Dendritic cell treated with granulocyte-macrophage colony-stimulating factor and Interleukin-4, amounts not matched to agents 40 ng/mL and 50 ng/mL, for 4 days (primary cell): ENCODE data around the gene CHAMP1.

ENCODE experiments used
- H3K27ac Mint-ChIP-seq: one replicate; pipeline ENCODE4 v1.8.0; 2022; ENCODE audit warnings: mild to moderate bottlenecking, mixed read lengths
- H3K27me3 Mint-ChIP-seq: one replicate; pipeline ENCODE4 v1.8.0; 2022; ENCODE audit warnings: mild to moderate bottlenecking, mixed read lengths
- H3K36me3 Mint-ChIP-seq: one replicate; pipeline ENCODE4 v1.8.0; 2022; ENCODE audit warnings: low read depth, mixed read lengths
- H3K4me1 Mint-ChIP-seq: one replicate; pipeline ENCODE4 v1.8.0; 2022; ENCODE audit warnings: low read depth, mixed read lengths
- H3K4me3 Mint-ChIP-seq: one replicate; pipeline ENCODE4 v1.8.0; 2022; ENCODE audit warnings: mild to moderate bottlenecking, moderate library complexity, mixed read lengths
- H3K9me3 Mint-ChIP-seq: one replicate; pipeline ENCODE4 v1.8.0; 2022; ENCODE audit warnings: mixed read lengths
- intact Hi-C: fragments of 100-400 bp; cut with micrococcal nuclease; formaldehyde crosslinking; loops from one replicate; pipeline ENCODE4 v1.15.0; 2022

The CHAMP1 gene, protein sequence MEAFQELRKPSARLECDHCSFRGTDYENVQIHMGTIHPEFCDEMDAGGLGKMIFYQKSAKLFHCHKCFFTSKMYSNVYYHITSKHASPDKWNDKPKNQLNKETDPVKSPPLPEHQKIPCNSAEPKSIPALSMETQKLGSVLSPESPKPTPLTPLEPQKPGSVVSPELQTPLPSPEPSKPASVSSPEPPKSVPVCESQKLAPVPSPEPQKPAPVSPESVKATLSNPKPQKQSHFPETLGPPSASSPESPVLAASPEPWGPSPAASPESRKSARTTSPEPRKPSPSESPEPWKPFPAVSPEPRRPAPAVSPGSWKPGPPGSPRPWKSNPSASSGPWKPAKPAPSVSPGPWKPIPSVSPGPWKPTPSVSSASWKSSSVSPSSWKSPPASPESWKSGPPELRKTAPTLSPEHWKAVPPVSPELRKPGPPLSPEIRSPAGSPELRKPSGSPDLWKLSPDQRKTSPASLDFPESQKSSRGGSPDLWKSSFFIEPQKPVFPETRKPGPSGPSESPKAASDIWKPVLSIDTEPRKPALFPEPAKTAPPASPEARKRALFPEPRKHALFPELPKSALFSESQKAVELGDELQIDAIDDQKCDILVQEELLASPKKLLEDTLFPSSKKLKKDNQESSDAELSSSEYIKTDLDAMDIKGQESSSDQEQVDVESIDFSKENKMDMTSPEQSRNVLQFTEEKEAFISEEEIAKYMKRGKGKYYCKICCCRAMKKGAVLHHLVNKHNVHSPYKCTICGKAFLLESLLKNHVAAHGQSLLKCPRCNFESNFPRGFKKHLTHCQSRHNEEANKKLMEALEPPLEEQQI

GRCh38 chr13:114314074-114314912, at the start of gene CHAMP1:
CHAMP1 (plus strand) TSS chr13:114314503; CDS start chr13:114323843, 9,340 bp downstream.
- Mint-ChIP-seq H3K4me1 (peaks cover 49% of the 10 kb centered on the region), H3K27me3 (no peaks in the 10 kb centered on the region), H3K36me3 (peaks cover 15% of the 10 kb centered on the region), H3K4me3 (peak within 1 kb of the TSS; percentile 80), H3K27ac (peak within 1 kb of the TSS; percentile 97), H3K9me3 (no peaks in the 10 kb centered on the region)
- intact Hi-C loops: loop anchor here (1.0 kb wide), 1 partner anchor 33 kb away; the partner anchor contains the start of gene UPF3A

DNA sequence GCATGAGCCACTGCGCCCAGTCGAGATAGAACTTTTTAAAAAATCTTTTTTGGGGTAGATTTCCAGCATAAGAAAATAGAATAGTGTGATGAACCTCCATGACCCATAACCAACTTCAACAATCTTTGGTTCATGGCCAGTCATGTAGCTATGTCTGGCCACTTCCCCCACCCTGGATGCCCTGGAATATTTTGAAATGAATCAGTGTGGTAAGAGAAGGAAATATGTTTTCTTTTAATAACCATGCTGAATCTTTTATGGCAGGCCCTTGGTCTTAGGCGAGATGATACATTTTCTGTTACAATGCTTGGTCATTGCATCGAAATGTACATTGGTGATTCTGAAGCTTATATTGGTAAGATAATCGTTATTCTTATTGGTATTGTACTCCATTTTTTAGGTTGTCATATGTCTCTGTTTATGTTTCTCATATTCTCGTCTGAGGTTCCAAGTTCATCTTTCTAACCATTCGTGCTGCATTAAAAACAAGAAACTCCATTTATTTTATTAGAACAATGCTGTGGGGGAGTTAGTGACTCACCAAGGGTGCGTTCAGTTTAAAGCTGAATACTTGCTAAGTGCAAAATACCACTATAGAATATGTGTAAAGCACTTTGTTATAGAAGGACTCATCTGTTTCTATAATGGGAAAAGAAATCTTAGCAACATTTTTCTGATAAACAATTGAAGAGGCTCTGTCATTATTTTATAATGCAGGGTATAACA, 49.3 kb upstream of the CHAMP1 start:
- Mint-ChIP-seq H3K36me3 (peaks cover 97% of the 10 kb centered on the region), H3K4me3 (no peak overlapping the region), H3K27ac (no peak overlapping the region), H3K27me3 (no peaks in the 10 kb centered on the region), H3K4me1 (no peaks in the 10 kb centered on the region), H3K9me3 (no peaks in the 10 kb centered on the region)
- intact Hi-C loops: no loop called here

DNA sequence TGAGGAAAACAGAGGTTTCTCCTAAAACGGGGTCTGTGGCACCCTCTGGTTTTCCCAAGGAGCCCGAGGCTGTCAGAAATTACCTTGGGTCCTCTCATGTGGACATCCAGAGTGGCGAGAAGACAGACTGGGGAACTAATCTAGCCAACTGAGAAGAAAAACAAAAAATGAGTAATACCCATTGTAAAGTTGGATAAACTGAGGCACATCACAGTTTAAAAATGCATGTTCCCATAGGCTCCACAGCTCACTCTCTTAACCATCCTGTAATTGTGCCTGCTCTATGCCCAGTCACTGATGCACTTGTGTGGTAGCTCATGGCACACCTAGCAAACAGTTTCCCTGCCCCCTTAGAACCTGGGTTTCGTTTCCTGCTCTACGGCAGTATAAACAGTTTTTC, 48.1 kb upstream of the CHAMP1 start:
- no peaks in the 10 kb centered on the region for H3K27me3 Mint-ChIP-seq
- H3K36me3 Mint-ChIP-seq: peaks cover 96% of the 10 kb centered on the region
- no peak overlapping the region for H3K27ac Mint-ChIP-seq
- no peaks in the 10 kb centered on the region for H3K4me1 Mint-ChIP-seq
- intact Hi-C loops: no loop called here
- H3K4me3 Mint-ChIP-seq: no peak overlapping the region
- H3K9me3 Mint-ChIP-seq: no peaks in the 10 kb centered on the region

DNA sequence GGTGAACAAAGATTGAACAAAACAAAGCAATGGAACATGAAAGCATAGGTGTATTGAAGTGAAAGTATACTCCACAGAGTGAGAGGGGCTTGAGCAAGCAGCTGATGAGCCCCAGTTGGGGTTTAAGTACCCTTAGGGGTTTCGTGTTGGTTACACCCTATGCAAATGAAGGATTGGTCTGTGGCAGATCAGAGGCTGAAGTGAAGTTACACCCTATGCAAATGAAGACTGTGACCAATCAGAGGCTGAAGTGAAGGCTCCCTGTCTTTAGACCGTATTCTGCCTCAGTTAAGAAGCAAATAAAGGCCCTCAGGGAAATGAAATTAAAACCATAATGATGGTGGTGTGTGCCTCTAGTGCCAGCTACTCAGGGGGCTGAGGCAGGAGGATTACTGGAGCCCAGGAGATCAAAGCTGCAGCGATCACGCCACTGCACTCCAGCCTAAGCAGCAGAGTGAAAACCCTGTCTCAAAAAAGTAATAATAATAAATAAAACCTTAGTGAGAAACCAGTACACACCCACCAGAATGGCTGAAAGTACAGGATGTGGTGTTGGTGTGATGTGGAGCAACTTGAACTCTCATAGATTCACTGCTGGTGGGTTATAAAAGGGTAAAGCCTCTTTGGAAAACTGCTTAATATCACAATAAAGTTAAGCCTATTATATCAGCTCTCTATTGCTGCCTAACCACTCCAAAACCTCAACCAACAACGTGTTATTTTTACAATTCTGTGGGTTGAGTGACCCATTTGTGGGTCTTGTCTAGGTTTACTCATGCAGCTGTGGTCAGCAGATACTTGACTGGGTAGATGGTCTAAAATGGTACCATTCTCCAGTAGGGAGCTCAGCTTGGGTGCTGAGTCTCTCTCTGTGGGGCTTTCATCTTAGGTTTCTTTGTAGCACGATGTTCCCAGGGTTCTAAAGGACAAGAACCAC, 45.7 kb upstream of the CHAMP1 start:
- Mint-ChIP-seq H3K4me3 (no peak overlapping the region), H3K27ac (no peak overlapping the region), H3K4me1 (peaks cover 9% of the 10 kb centered on the region), H3K9me3 (no peaks in the 10 kb centered on the region), H3K27me3 (no peaks in the 10 kb centered on the region), H3K36me3 (peaks cover 95% of the 10 kb centered on the region)
- intact Hi-C loops: no loop called here

DNA sequence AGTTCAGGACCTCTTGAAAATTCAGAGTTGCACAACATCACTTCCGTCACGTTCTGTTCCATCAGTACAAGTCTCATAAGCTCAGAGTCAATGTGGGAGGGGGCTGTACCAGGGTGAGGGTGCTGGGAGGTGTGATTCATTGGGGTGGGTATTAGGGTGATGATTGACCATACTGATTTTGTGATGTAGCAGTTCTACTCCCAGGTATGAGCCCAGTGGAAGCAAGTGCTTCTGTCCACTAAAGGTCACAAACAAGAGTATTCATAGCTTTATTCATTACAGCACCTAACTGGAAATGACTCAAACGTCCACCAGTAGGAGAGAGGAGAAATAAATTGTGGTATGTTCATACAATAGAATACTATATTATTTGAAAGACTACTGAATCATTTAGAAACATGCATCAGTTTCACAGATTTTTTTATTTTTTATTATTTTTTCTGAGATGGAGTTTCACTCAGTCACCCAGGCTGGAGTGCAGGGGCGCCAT, 45.0 kb upstream of the CHAMP1 start:
- H3K4me3 Mint-ChIP-seq: no peak overlapping the region
- peaks cover 95% of the 10 kb centered on the region for H3K36me3 Mint-ChIP-seq
- H3K27me3 Mint-ChIP-seq: no peaks in the 10 kb centered on the region
- H3K9me3 Mint-ChIP-seq: no peaks in the 10 kb centered on the region
- H3K4me1 Mint-ChIP-seq: peaks cover 12% of the 10 kb centered on the region
- no peak overlapping the region for H3K27ac Mint-ChIP-seq
- intact Hi-C loops: no loop called here

DNA sequence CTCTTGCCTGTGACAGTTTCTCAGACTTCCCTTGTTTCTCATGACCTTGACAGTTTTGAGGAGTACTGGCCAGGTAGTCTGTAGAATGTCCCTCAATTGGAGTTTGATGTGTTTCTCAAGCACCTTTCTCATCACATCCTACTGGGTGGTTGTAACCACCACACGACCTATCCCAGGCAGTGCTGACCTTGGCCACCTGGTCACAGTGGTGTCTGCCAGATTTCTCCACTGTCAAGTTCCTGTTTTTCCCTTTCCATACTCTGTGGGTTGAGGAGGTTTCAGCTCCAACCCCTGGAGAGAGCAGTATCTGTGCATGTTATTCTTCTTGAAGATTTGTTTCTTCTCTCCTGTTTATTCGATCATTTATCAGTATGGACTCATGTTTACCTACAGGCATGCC, 41.3 kb upstream of the CHAMP1 start:
- Mint-ChIP-seq H3K27me3 (no peaks in the 10 kb centered on the region), H3K4me1 (peaks cover 31% of the 10 kb centered on the region), H3K9me3 (no peaks in the 10 kb centered on the region), H3K27ac (no peak overlapping the region), H3K36me3 (peaks cover 89% of the 10 kb centered on the region), H3K4me3 (no peak overlapping the region)
- intact Hi-C loops: no loop called here

DNA sequence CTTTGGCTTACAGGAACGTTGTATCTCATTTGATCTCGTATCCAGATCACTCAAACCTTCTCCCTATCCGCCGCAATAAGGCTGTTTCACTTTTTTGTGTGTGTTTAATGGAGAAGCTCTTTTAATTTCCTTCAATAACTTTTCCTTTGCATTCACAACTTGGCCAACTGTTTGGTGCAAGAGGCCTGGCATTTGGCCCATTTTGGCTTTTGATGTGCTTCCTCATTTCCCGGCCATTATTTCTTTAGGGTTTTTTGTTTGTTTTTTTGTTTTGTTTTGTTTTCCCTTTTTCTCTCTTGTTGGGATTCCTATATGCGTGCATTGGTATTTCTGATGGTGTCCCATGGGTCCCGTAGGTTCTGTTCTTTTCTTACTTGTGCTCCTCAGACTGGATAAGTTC, 39.0 kb upstream of the CHAMP1 start:
- intact Hi-C loops: no loop called here
- no peaks in the 10 kb centered on the region for H3K27me3 Mint-ChIP-seq
- H3K27ac Mint-ChIP-seq: peak overlapping the region; percentile 62
- H3K4me3 Mint-ChIP-seq: peak overlapping the region; percentile 35
- no peaks in the 10 kb centered on the region for H3K9me3 Mint-ChIP-seq
- H3K36me3 Mint-ChIP-seq: peaks cover 67% of the 10 kb centered on the region
- H3K4me1 Mint-ChIP-seq: peaks cover 41% of the 10 kb centered on the region

DNA sequence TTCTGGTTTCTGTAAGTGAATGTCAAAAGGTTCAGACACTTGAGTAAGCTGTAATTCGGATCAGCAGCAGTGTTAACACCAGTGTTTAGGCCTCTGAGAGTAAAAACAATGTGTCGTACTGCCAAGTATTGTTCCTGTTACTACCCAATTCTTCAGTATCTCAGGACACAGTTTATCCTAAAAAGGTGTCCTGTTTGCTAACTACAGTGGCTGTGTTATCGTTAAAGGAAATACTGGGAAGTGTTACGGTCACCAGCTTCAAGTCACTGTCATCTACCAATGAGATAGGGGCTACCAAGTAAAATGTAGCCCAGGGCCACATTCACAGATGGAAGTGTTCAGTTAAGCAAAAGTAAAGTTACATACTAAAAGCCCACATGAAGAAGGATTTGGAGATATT, 35.2 kb upstream of the CHAMP1 start:
- intact Hi-C loops: no loop called here
- H3K27ac Mint-ChIP-seq: no peak overlapping the region
- no peaks in the 10 kb centered on the region for H3K27me3 Mint-ChIP-seq
- H3K4me1 Mint-ChIP-seq: peaks cover 45% of the 10 kb centered on the region
- peaks cover 52% of the 10 kb centered on the region for H3K36me3 Mint-ChIP-seq
- no peak overlapping the region for H3K4me3 Mint-ChIP-seq
- H3K9me3 Mint-ChIP-seq: no peaks in the 10 kb centered on the region

DNA sequence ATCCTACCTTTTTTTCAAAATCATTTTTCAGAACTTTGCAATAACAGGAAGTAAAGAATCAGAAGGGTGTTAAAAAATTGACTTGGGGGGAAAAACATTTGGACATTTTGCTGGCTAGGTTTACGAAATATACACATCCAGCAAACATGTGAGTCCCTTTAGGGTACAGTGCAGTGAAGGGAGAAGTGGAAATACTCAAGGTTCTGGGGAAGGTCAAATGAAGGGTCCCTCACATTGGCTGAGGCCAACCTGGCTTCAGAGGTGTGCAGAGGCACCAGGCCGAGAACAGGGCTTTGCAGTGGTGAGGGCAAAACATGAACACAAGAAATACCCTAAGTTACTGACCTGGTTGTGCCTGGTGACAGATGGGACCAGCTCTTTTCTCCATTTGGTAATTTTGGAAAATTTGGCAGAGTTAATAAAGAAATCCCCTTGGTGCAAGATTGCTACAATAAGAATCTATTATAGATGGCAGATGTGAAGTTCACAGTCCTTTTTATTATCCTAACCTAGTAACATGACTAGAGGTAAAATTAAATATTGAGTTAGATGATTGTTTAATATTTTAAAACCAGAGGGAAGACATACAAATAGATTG, 34.4 kb upstream of the CHAMP1 start:
- Mint-ChIP-seq H3K4me3 (no peak overlapping the region), H3K36me3 (peaks cover 52% of the 10 kb centered on the region), H3K9me3 (no peaks in the 10 kb centered on the region), H3K4me1 (peaks cover 43% of the 10 kb centered on the region), H3K27me3 (no peaks in the 10 kb centered on the region), H3K27ac (peak overlapping the region; percentile 97)
- intact Hi-C loops: no loop called here

DNA sequence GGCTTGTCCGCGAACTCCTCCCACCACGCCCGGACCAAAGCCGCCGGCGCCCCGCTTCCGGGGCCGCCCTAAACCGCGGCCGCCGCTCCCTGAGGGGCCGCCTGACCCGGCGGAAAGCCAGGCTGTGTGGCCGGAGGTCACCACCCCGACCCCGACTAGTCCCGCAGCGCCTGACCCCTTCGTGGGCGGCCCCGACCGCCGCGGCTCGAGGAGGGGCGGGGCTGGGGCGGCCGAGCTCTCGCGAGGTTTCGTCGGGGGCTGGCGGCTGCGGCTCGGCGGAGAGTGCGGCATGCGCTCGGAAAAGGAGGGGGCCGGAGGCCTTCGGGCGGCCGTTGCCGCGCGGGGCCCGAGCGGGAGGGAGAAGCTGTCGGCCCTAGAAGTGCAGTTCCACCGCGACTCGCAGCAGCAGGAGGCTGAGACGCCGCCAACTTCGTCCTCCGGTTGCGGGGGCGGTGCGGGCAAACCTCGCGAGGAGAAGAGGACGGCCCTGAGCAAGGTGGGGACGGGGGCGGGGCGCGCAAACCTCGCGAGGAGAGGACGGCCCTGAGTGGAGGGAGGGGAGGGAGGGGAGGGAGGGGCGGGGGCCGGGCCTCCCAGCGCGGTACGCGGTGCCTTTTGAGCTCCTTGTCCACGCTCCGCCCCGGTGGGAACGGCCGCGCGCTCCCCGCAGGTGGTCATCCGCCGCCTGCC, 32.8 kb upstream of the CHAMP1 start, which contains the start of gene UPF3A:
UPF3A (plus strand) TSS at position 251 of the 690 bp plus-strand sequence; CDS start at position 290, 39 bp downstream.
- intact Hi-C loops: loop anchor here (1.0 kb wide), 1 partner anchor 33 kb away; the partner anchor contains the start of gene CHAMP1
- H3K4me1 Mint-ChIP-seq: peaks cover 34% of the 10 kb centered on the region
- no peaks in the 10 kb centered on the region for H3K27me3 Mint-ChIP-seq
- H3K4me3 Mint-ChIP-seq: peak within 1 kb of the TSS; percentile 93
- peak within 1 kb of the TSS; percentile 97 for H3K27ac Mint-ChIP-seq
- no peaks in the 10 kb centered on the region for H3K9me3 Mint-ChIP-seq
- H3K36me3 Mint-ChIP-seq: peaks cover 54% of the 10 kb centered on the region

DNA sequence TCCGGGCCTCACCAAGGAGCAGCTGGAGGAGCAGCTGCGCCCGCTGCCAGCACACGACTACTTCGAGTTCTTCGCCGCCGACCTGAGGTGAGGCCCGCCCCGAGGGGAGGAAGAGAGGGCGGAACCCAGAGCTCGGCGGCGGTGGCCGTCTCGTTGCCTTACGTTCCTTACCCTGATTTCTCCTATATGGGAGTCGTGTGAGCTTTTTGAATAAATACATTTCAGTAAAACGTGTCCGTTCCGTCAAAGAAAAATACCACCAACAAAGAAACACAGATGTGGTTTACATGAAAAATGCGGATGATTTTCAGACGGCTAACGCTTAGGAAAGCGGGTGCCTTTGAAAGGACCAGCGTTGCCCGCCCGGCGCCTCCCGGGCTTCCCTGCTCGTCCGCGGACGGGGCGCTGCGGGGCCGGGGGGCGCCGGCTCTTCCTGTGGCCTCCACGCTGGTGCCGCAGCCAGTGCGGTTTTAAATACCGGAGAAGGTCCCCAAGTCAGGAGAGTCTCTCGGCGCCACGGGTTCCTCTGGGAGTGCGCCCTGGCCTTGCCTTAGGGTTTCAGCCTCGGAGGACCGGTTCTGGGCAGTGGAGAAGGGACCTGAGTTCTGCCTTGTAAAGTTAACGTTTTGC, 32.1 kb upstream of the CHAMP1 start:
- H3K4me1 Mint-ChIP-seq: peaks cover 34% of the 10 kb centered on the region

More for the DNA sequence above, 32.1 kb upstream of the CHAMP1 start:
- Mint-ChIP-seq H3K4me3 (peak overlapping the region; percentile 93), H3K9me3 (no peaks in the 10 kb centered on the region), H3K36me3 (peaks cover 59% of the 10 kb centered on the region), H3K27ac (peak overlapping the region; percentile 97), H3K27me3 (no peaks in the 10 kb centered on the region)
- intact Hi-C loops: no loop called here
